PC-9 (cell line): ENCODE measurements around the gene DNAH9. TPM values are rescaled to one million over a fixed set of nuclear protein-coding genes. Genes with fewer than 3 reads are reported as not detected.

Experiments used
- BruUV-seq: library from RNA; stranded (reverse); fragments of 400-500 nt; replicated peaks from 2 replicates; lab custom pipeline; 2021; lab: Mats Ljungman, UMichigan
- CTCF ChIA-PET: fragments of 300-600 bp; sonication (Branson Sonifier 250); formaldehyde crosslinking; loops from one replicate; lab custom pipeline; 2022; ENCODE audit warnings: antibody characterized with exemption; lab: Charles Lee
- POLR2A ChIA-PET: fragments of 300-600 bp; sonication (Branson Sonifier 250); formaldehyde crosslinking; loops from one replicate; lab custom pipeline; 2022; ENCODE audit warnings: antibody characterized with exemption; ENCODE audit not compliant: unreplicated experiment; lab: Charles Lee
- DNase-seq, 2 experiments: peaks; one replicate each; pipeline versions ENCODE4 v3.0.0 to v3.0.0-alpha.2; 2015 to 2022; ENCODE audit warnings: mixed read lengths in 1 of 2
- H2AFZ ChIP-seq: fragments of 200-600 bp; sonication (generic); 2 replicates; pipeline ENCODE4 v1.8.1; 2017; ENCODE audit warnings: antibody characterized with exemption
- H3F3A ChIP-seq: fragments of 200-600 bp; sonication (generic); 2 replicates; pipeline ENCODE4 v1.8.1; 2017; ENCODE audit warnings: antibody characterized with exemption, mild to moderate bottlenecking, low read depth; ENCODE audit not compliant: insufficient read depth
- H3K27ac ChIP-seq: fragments of 200-600 bp; sonication (generic); 2 replicates; pipeline ENCODE4 v1.6.1; 2016; ENCODE audit warnings: mixed run types
- H3K27me3 ChIP-seq: fragments of 200-600 bp; sonication (generic); 2 replicates; pipeline ENCODE4 v1.6.1; 2016; ENCODE audit warnings: low read depth, mixed run types; ENCODE audit not compliant: insufficient read depth
- H3K36me3 ChIP-seq: fragments of 200-600 bp; sonication (generic); 2 replicates; pipeline ENCODE4 v1.6.1; 2016; ENCODE audit warnings: low read depth, mixed run types
- H3K4me1 ChIP-seq: fragments of 200-600 bp; sonication (generic); replicated peaks from 2 replicates; pipeline ENCODE4 v1.6.1; 2016; ENCODE audit warnings: mixed run types; ENCODE audit not compliant: insufficient read depth
- H3K4me2 ChIP-seq: fragments of 200-600 bp; sonication (generic); 2 replicates; pipeline ENCODE4 v1.6.1; 2017; ENCODE audit warnings: mixed run types
- H3K4me3 ChIP-seq: fragments of 200-600 bp; sonication (generic); 2 replicates; pipeline ENCODE4 v1.6.1; 2016; ENCODE audit warnings: mixed run types
- H3K79me2 ChIP-seq: fragments of 200-600 bp; sonication (generic); 2 replicates; pipeline ENCODE4 v1.6.1; 2017; ENCODE audit warnings: low read depth, mixed run types
- H3K9me2 ChIP-seq: fragments of 200-600 bp; sonication (generic); 2 replicates; pipeline ENCODE4 v1.8.1; 2017; ENCODE audit warnings: mild to moderate bottlenecking; ENCODE audit not compliant: insufficient read depth
- H3K9me3 ChIP-seq: fragments of 200-600 bp; sonication (generic); 2 replicates; pipeline ENCODE4 v1.8.1; 2016; ENCODE audit warnings: low read depth; ENCODE audit not compliant: insufficient read depth
- H4K20me1 ChIP-seq: fragments of 200-600 bp; sonication (generic); 2 replicates; pipeline ENCODE4 v1.8.1; 2017; ENCODE audit not compliant: insufficient read depth
- CTCF ChIP-seq: fragments of 200-600 bp; sonication (generic); conservative IDR thresholded peaks from 2 replicates; pipeline ENCODE4 v1.6.1; 2017; ENCODE audit warnings: mixed run types, antibody characterized with exemption, mild to moderate bottlenecking, moderate library complexity
- EZH2 ChIP-seq: fragments of 200-600 bp; sonication (generic); IDR thresholded peaks from 2 replicates; pipeline ENCODE4 v1.8.0; 2017; ENCODE audit warnings: antibody characterized with exemption, low read depth
- intact Hi-C: fragments of 100-400 bp; cut with micrococcal nuclease; formaldehyde crosslinking; loops from one replicate; pipeline ENCODE4 v1.10.0; 2022; ENCODE audit not compliant: unreplicated experiment
- total RNA-seq: library from RNA; stranded (reverse); gene quantifications from 2 replicates; pipeline ENCODE4 v1.2.3, GENCODE V29; 2021

DNAH9 gene
- total RNA-seq, 1 experiment from 2014 or later: not detected

- no peaks in the 10 kb centered on the region for H3K9me3 ChIP-seq
- DNase-seq: no peak
- H3K36me3 ChIP-seq: no peaks in the 10 kb centered on the region
- no peaks in the 10 kb centered on the region for H3F3A ChIP-seq
- no peak overlapping the region for H3K4me2 ChIP-seq
- no peaks in the 10 kb centered on the region for H4K20me1 ChIP-seq
- TF ChIP-seq EZH2: no peak
- TF ChIP-seq CTCF: no peak
- CTCF ChIA-PET: no interaction called here
- intact Hi-C loops: no loop called here
- H3K27ac ChIP-seq: no peak overlapping the region
- H2AFZ ChIP-seq: no peak overlapping the region
- peaks cover 63% of the 10 kb centered on the region for H3K27me3 ChIP-seq
- BruUV-seq: no TSS peak
- H3K4me3 ChIP-seq: no peak overlapping the region
- no peaks in the 10 kb centered on the region for H3K9me2 ChIP-seq
- H3K79me2 ChIP-seq: no peaks in the 10 kb centered on the region
- POLR2A ChIA-PET: no interaction called here
- H3K4me1 ChIP-seq: no peaks in the 10 kb centered on the region
Measured at GRCh38 chr17:11925262-11926021, 327.2 kb downstream of the DNAH9 start.

- TF ChIP-seq EZH2 (no peak), CTCF (no peak)
- Histone ChIP-seq H3K9me2 (no peaks in the 10 kb centered on the region), H2AFZ (no peak overlapping the region), H3K27me3 (peaks cover 78% of the 10 kb centered on the region), H3K4me3 (no peak overlapping the region), H3K27ac (no peak overlapping the region), H3F3A (no peaks in the 10 kb centered on the region), H3K79me2 (no peaks in the 10 kb centered on the region), H4K20me1 (no peaks in the 10 kb centered on the region), H3K36me3 (no peaks in the 10 kb centered on the region), H3K4me2 (no peak overlapping the region), H3K4me1 (no peaks in the 10 kb centered on the region), H3K9me3 (no peaks in the 10 kb centered on the region)
- ChIA-PET CTCF (no interaction called here), POLR2A (no interaction called here)
- intact Hi-C loops: no loop called here
- DNase-seq: no peak
- no TSS peak for BruUV-seq
Measured at GRCh38 chr17:11928436-11928835, 330.2 kb downstream of the DNAH9 start.

- no peaks in the 10 kb centered on the region for H3K9me3 ChIP-seq
- ChIA-PET POLR2A (no interaction called here), CTCF (no interaction called here)
- TF ChIP-seq CTCF: no peak
- no peak for TF ChIP-seq EZH2
- H3K4me2 ChIP-seq: no peak overlapping the region
- no peaks in the 10 kb centered on the region for H4K20me1 ChIP-seq
- BruUV-seq: no TSS peak
- no peaks in the 10 kb centered on the region for H3F3A ChIP-seq
- H3K4me3 ChIP-seq: no peak overlapping the region
- H3K27me3 ChIP-seq: peaks cover 62% of the 10 kb centered on the region
- H2AFZ ChIP-seq: no peak overlapping the region
- no peaks in the 10 kb centered on the region for H3K9me2 ChIP-seq
- H3K36me3 ChIP-seq: no peaks in the 10 kb centered on the region
- H3K27ac ChIP-seq: no peak overlapping the region
- intact Hi-C loops: loop anchor here (10.0 kb wide), 1 partner anchor 1058 kb away; no protein-coding TSS in a partner anchor
- DNase-seq: no peak
- no peaks in the 10 kb centered on the region for H3K79me2 ChIP-seq
- no peaks in the 10 kb centered on the region for H3K4me1 ChIP-seq
Measured at GRCh38 chr17:11932337-11932898, 334.1 kb downstream of the DNAH9 start.
